Neural progenitor cell (in vitro differentiated cells): ENCODE measurements around the gene TSR3. TPM values are rescaled to one million over a fixed set of nuclear protein-coding genes. Genes with fewer than 3 reads are reported as not detected.

Experiments used
- DNase-seq: peaks from one replicate; pipeline ENCODE4 v3.0.0-alpha.2; 2016; ENCODE audit warnings: low spot score
- H2AFZ ChIP-seq: fragments of 200-600 bp; sonication (generic); replicated peaks from 2 replicates; pipeline ENCODE4 v1.6.1; 2016; ENCODE audit warnings: antibody characterized with exemption
- H3F3A ChIP-seq: fragments of 200-600 bp; sonication (generic); 2 replicates; pipeline ENCODE4 v1.6.1; 2016; ENCODE audit warnings: antibody characterized with exemption, low read depth
- H3K27ac ChIP-seq: fragments of 200-600 bp; sonication (generic); 2 replicates; pipeline ENCODE4 v1.5.1; 2016; ENCODE audit warnings: mild to moderate bottlenecking
- H3K27me3 ChIP-seq: fragments of 200-600 bp; sonication (generic); 2 replicates; pipeline ENCODE4 v1.6.1; 2016; ENCODE audit warnings: mild to moderate bottlenecking, moderate library complexity
- H3K36me3 ChIP-seq: fragments of 200-600 bp; sonication (generic); 2 replicates; pipeline ENCODE4 v1.5.1; 2016
- H3K4me1 ChIP-seq: fragments of 200-600 bp; sonication (generic); 2 replicates; pipeline ENCODE4 v1.6.1; 2016; ENCODE audit warnings: mixed run types
- H3K4me2 ChIP-seq: fragments of 200-600 bp; sonication (generic); 2 replicates; pipeline ENCODE4 v1.6.1; 2016
- H3K4me3 ChIP-seq: fragments of 200-600 bp; sonication (generic); 2 replicates; pipeline ENCODE4 v1.5.1; 2016
- H3K79me2 ChIP-seq: fragments of 200-600 bp; sonication (generic); 2 replicates; pipeline ENCODE4 v1.6.1; 2016; ENCODE audit warnings: low read depth
- H3K9ac ChIP-seq: fragments of 200-600 bp; sonication (generic); 2 replicates; pipeline ENCODE4 v1.6.1; 2016
- H3K9me3 ChIP-seq: fragments of 200-600 bp; sonication (generic); 2 replicates; pipeline ENCODE4 v1.5.1; 2016; ENCODE audit warnings: low read depth
- H4K20me1 ChIP-seq: fragments of 200-600 bp; sonication (generic); 2 replicates; pipeline ENCODE4 v1.6.1; 2016; ENCODE audit warnings: low read depth
- H3K27ac Mint-ChIP-seq: 3 replicates; pipeline ENCODE4 v1.8.0; 2021; ENCODE audit warnings: mixed read lengths
- H3K27me3 Mint-ChIP-seq: 2 replicates; pipeline ENCODE4 v1.8.0; 2022; ENCODE audit warnings: low read depth, mild to moderate bottlenecking, inconsistent platforms, moderate library complexity, mixed read lengths; ENCODE audit not compliant: insufficient read depth
- H3K36me3 Mint-ChIP-seq: 3 replicates; pipeline ENCODE4 v1.8.0; 2021; ENCODE audit warnings: mixed read lengths
- H3K4me1 Mint-ChIP-seq: 3 replicates; pipeline ENCODE4 v1.8.0; 2021; ENCODE audit warnings: mixed read lengths
- H3K4me3 Mint-ChIP-seq: 3 replicates; pipeline ENCODE4 v1.8.0; 2021; ENCODE audit warnings: mild to moderate bottlenecking, moderate library complexity, mixed read lengths
- H3K9me3 Mint-ChIP-seq: 3 replicates; pipeline ENCODE4 v1.8.0; 2020; ENCODE audit warnings: mixed read lengths
- CTCF ChIP-seq: fragments of 200-600 bp; sonication (generic); IDR thresholded peaks from 2 replicates; pipeline ENCODE4 v1.5.1; 2017; ENCODE audit warnings: antibody characterized with exemption, mild to moderate bottlenecking
- EZH2 ChIP-seq: fragments of 200-600 bp; sonication (generic); IDR thresholded peaks from 2 replicates; pipeline ENCODE4 v1.6.1; 2017; ENCODE audit warnings: antibody characterized with exemption, mild to moderate bottlenecking, moderate library complexity
- EZH2phosphoT487 ChIP-seq: fragments of 200-600 bp; sonication (generic); IDR thresholded peaks from 2 replicates; pipeline ENCODE4 v1.6.1; 2017; ENCODE audit warnings: antibody characterized with exemption
- total RNA-seq: library from RNA; depleted of rRNA; stranded (reverse); fragments of >200 nt; gene quantifications from 2 replicates; pipeline ENCODE4 v1.2.3, GENCODE V29; 2015; ENCODE audit warnings: low replicate concordance

Gene TSR3
- total RNA-seq, 1 donor from 2014 or later, result 22.4 TPM

GRCh38 chr16:1398351-1398750 is 46.7 kb upstream of the TSR3 start:
- Histone ChIP-seq H3F3A (no peaks in the 10 kb centered on the region), H3K4me2 (no peak overlapping the region), H3K79me2 (no peaks in the 10 kb centered on the region), H3K27ac (no peak overlapping the region), H2AFZ (no peak overlapping the region), H3K9me3 (no peaks in the 10 kb centered on the region), H3K4me1 (no peaks in the 10 kb centered on the region), H3K9ac (no peak overlapping the region), H4K20me1 (no peaks in the 10 kb centered on the region), H3K27me3 (no peaks in the 10 kb centered on the region), H3K36me3 (no peaks in the 10 kb centered on the region), H3K4me3 (no peak overlapping the region)
- Mint-ChIP-seq H3K27ac (no peak overlapping the region), H3K27me3 (peaks cover 5% of the 10 kb centered on the region), H3K9me3 (no peaks in the 10 kb centered on the region), H3K36me3 (peaks cover 3% of the 10 kb centered on the region), H3K4me1 (no peaks in the 10 kb centered on the region), H3K4me3 (no peak overlapping the region)
- no peak for DNase-seq
- TF ChIP-seq EZH2 (no peak), EZH2phosphoT487 (no peak), CTCF (no peak)

DNA sequence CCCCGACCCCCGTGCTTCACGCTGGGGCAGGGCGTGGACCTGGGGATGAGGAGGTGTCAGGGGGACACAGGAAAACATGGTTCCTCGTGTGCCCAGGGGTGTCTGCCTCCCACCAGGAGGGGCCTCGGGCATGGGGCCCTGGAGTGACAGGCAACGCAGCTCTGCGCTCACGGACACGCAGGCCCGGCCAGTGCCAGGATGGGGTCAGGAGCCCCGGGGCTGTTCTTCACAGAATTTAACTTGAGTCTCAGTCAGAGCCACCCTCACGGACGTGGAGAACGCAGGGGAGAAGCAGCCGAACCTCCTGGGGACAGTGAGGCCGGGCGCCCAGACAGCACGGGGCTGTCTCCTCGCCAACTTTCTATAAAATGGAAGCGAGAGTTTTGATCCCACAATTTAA is 46.1 kb upstream of the TSR3 start:
- H3K79me2 ChIP-seq, result no peaks in the 10 kb centered on the region
- no peaks in the 10 kb centered on the region for H3K36me3 ChIP-seq
- no peaks in the 10 kb centered on the region for H3K9me3 ChIP-seq
- H2AFZ ChIP-seq, result no peak overlapping the region
- no peak overlapping the region for H3K4me2 ChIP-seq
- Mint-ChIP-seq H3K27me3 (peaks cover 2% of the 10 kb centered on the region), H3K27ac (no peak overlapping the region), H3K36me3 (peaks cover 2% of the 10 kb centered on the region), H3K4me3 (no peak overlapping the region), H3K9me3 (no peaks in the 10 kb centered on the region), H3K4me1 (no peaks in the 10 kb centered on the region)
- no peaks in the 10 kb centered on the region for H3K4me1 ChIP-seq
- H3K9ac ChIP-seq, result no peak overlapping the region
- H4K20me1 ChIP-seq, result no peaks in the 10 kb centered on the region
- no peak for TF ChIP-seq CTCF
- TF ChIP-seq EZH2phosphoT487, result no peak
- H3K27me3 ChIP-seq, result no peaks in the 10 kb centered on the region
- no peak overlapping the region for H3K27ac ChIP-seq
- no peak for DNase-seq
- no peaks in the 10 kb centered on the region for H3F3A ChIP-seq
- H3K4me3 ChIP-seq, result no peak overlapping the region

DNA sequence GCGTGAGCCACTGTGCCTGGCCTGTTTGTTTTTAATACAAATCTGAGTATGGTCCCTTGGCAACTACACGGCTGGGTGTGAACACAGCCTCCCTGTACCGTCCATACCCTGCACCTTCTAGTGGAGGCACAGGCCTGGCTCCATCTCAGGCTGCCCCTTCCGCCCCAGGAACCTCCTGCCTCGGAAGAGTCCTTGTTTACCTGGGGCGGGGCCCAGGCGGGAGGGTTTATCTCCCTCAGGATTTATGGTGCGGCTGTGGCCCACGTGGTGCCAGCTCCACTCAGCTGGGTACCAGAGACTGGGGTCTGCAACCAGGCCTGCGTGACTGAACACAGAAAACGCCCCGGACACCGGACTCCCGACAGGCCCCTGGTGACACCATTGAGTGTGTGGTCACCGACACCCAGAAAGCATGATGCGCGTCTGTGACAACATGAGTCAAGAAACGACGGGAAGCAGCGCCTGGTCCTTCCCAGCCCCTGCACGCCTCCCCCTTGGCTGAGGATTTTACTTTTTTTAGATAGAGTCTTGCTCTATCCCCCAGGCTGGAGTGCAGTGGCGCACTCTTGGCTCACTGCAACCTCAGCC is 43.9 kb upstream of the TSR3 start:
- no peak overlapping the region for H3K9ac ChIP-seq
- Mint-ChIP-seq H3K27ac (no peak overlapping the region), H3K4me1 (no peaks in the 10 kb centered on the region), H3K4me3 (no peak overlapping the region), H3K27me3 (no peaks in the 10 kb centered on the region), H3K9me3 (no peaks in the 10 kb centered on the region), H3K36me3 (peaks cover 5% of the 10 kb centered on the region)
- no peak for DNase-seq
- no peak overlapping the region for H2AFZ ChIP-seq
- no peaks in the 10 kb centered on the region for H3K4me1 ChIP-seq
- no peaks in the 10 kb centered on the region for H3F3A ChIP-seq
- no peaks in the 10 kb centered on the region for H3K79me2 ChIP-seq
- no peaks in the 10 kb centered on the region for H4K20me1 ChIP-seq
- H3K27ac ChIP-seq, result no peak overlapping the region
- no peaks in the 10 kb centered on the region for H3K27me3 ChIP-seq
- no peak for TF ChIP-seq EZH2phosphoT487
- no peak for TF ChIP-seq CTCF
- no peak for TF ChIP-seq EZH2
- no peaks in the 10 kb centered on the region for H3K36me3 ChIP-seq
- H3K4me3 ChIP-seq, result no peak overlapping the region
- no peak overlapping the region for H3K4me2 ChIP-seq
- H3K9me3 ChIP-seq, result no peaks in the 10 kb centered on the region
